Non-pigmented ciliary epithelial cell (primary cell): Measurements from ENCODE around the gene HACD2.

ENCODE experiments used
- DNase-seq: peaks from one replicate; pipeline ENCODE4 v3.0.0-alpha.2; 2010; ENCODE audit warnings: low read depth

The HACD2 gene

DNA sequence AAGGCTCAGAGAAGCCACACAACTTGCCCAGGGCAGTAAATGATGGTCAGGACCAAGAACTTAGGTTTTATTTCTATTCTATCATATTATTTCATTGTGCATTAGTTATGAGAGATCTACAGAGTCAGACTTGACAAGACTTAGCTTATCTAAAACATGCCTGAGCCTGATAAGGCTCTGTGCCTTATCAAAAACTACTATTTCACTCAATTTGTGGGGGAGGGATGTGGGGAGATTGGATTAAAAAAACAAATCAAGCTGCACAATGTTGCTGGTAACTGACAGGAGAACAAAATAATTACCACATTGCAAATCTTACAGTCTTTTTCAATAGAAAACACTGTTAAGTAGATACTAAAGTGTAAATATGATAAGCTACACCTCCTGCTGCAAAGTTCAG is 16.0 kb downstream of the HACD2 start:
- no peak for DNase-seq

DNA sequence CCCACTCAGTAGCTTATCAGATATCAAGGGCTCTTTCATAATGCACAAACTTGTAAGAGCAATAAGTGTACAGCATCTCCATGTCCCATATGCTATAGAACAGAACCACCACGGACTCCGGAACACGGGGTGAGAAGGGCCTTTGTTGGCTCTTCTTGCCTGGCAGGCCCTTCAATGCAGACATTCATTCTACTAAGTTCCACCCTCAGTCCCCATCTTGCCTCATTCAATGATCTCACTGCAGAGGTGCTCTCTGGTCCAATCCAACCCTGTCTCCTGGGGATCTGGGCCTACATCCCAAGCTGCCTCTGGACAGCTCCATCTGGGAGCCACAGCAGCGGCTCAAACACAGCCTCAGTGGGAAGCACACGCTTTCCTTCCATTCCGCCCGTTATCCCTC is 16.8 kb downstream of the HACD2 start:
- DNase-seq, result no peak

DNA sequence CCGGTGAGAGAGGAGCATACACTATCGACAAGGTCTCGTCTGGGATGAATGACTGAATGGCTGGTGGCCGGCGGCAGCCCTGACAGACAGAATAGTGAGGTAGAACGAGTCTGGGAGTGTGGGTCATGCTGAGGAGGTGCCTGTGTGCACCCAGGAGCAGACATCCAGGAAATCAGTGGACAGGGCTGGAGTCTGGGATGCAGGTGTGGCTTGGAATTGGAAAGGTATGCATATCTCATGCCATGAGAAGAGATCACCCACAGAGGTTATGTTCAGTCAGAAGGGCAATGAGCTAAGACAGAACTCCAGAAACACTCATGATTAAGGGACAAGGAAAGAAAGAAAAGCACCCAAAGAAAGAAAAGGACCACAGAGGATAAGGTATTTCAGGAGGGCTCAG is 20.8 kb downstream of the HACD2 start:
- DNase-seq, result no peak

DNA sequence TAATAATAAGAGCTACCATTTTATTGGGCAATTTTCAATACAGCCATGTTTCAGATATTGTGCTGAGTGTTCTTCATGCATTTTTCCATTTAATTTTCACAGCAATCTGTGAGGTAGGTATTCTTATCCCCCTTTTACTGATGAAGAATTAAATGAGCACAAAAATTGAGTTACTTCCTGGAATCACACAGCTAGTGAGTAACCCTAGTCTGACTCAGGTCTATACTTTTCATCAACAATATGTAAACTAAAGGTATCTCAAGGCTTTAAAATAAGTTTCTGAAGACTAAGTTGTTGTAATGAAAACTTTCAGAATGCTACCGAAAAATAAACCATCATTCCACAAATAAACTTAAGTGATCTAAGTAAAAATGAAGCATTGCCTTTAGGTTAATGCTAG is 22.3 kb downstream of the HACD2 start:
- DNase-seq, result no peak

DNA sequence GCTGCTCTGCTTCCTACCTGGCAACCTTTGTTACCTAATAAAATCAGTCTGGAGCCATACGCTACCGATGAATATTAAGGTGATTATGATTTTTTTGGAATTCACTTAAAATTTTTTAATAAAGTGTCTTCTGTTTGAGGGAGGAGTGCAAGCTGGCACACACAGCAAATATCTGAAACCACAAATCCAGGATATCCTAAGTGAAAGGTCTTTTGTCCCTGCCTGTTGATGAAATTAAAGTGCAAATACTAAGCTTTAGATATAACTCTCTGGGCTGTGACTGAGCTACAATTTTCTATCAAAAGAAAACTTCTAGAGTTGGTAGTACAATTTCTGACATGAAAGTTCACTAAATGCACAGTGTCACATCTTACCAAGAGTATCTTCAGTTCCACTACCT is 23.7 kb downstream of the HACD2 start:
- DNase-seq, result no peak

DNA sequence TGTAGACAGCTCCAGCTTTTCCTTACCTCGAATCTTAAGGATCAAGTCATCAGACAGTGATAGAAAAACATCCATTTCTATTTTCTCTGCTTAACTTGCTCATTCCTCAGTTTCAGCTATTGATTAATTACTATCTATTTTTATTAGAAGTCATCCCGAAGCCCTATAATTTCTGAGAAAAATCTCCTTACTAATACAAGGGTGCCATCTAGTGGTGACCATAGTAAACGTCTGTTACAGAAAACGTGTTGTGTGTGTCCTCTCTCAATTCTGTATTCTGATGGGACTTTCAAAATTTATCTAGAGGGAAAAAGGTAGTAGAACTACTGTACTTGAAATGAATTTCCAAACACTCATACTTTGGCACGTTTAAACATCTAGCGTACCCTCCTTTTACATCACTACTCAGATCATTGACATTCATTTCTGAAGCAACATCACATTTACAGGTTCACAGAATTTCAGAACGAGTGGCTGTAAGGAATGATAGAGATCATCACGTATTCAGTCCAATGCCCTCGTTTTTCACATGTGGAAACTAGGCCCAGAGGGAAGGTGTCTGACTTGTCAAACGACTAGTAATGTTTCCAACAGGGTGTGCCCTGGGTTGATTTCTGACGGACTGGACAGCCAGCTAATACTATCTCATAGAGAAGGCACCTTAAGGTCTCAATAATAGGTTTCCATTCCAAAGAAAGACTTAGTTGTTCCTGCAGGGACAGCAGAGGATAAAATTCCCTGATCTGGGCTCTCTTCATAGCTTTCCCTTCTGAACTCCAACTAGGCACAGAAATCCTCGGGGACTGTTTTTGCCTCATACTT is 25.6 kb downstream of the HACD2 start:
- peak; percentile 23 for DNase-seq

DNA sequence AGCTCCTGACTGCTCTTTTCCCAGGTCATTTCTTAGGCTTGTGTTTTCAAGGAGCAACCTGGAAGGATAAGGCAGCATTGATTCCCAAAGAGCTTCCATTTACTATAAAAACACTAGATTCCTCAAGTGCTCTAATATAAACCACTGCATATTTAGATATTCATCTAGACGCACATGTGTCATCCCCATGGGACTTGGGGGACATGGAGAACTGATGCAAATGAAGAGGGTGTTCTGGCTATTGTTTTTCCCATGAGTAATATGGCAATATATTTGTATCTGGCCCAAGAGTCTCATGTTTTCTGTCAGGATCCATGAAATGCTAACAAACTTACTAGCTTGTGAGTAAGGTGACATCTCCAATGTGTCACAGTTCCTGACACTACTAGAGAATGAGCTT is 31.3 kb downstream of the HACD2 start:
- no peak for DNase-seq

DNA sequence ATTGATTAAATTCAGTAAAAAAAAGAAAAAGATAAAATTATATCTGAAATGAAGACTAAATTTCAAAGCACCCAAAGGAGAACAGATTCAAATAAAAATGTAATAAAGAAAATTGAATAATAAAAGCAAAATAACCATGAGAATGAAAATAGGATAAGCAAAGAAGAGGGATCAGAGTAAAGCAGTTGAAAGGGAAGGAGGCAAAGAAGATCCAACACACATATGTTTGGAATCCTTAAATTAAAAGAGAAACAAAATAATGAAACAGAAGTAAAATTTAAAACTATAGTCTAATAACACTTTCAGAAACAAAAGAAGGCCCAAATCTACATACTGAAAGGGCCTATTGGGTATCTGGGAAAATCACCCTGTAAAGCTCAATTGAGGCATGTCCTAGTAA is 32.1 kb downstream of the HACD2 start:
- DNase-seq, result no peak

DNA sequence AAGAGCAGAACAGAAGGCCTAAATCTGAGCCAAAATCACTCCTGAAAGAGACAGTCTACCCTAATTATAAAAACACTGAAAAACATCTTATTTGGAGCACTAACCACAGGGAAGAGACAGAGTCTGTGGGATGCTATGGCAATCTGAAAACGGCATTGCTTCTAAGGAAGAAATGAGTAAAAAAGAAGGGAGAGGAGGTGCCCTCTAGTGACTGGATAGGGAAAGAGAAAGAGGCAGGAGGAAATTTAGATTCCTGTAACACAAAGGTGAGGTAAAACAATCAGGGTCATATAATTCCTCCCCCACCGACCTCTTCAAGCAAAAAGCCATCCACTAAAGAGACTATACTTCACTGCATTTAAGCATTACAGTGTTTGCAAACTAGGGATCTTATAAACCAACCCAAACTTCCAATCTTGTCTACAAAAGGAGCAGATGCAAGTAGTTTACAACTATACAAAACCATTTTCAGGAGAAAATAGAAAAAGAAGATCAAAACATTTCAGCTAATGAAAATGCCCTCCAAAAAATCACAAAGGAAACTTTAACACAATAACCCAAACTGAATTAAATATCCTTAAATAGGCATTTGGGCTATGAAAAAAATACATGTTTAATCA is 32.6 kb downstream of the HACD2 start:
- DNase-seq, result no peak

DNA sequence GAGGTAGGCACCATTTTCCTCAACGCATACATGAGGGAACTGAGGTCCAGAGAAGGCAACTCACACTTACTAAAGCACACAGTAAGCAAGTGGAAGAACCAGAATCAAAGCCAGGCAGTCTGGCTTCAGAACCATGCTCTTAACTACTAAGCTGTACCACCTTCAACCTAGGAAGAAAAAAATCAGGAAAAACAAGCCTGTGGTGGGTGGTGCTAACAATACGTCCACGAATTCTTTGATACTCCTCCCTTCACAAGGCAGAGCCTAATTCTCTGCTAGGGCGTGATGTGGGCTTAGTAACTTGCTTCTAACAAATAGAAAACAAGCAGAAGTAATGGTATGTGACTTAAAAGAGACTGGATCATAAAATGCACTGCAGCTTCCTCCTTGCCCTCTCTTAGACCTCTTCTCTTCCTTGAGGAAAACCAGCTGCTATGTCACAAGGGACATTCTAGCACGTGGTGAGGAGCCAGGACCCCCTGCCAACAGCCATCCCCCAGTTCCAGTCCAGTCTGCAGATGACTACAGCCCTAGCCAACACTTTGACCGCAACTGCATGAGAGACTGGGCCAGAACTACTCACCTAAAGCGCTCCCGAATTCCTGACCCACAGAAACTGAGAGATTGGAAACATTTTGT is 36.9 kb downstream of the HACD2 start:
- no peak for DNase-seq

DNA sequence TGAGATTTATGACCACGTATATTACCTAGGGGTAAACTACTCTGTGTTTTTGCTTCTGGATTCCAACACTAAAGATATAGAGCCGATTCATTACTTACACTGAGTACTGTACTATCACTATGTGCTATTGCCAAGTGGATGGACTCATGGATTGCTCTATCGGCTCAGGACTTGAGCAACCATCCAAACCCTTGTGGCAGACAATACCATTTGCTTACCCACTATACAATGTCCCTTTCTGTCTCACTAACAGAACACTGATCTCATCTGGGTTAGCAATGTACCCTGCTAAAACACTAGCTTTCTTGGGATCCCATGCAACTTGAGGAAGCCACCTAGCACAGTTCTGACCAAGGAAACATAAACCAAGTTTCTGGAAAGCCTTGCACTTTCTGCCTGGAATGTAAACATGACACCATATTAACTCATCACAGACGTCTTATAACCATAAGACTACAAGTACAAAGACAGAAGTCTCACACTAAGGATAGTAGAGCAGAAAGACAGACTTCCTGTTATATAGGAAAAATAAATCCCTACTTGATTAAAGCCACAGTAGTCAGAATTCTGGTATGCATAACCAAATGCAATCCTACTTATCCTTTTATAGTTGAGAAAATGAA is 38.6 kb downstream of the HACD2 start:
- peak; percentile 52 for DNase-seq

DNA sequence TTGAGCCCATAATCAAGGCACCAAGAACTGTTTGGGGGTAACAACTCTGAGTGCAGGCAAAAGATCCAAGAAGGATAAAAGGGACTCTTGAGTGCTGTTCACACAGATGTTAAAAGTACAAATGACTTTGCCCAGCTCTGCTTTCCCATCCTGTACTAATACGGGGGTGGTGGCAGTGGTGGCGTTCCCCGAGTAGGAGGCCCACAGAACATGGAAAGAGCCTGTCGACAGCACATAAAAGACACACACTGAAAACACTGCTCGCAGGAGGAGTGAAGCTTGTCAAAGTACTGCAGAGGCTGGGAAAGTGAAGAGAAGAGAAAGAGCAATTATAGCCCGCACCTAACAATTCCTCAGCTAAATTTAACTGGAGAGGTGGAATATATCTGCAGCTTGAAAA is 40.9 kb downstream of the HACD2 start:
- no peak for DNase-seq

DNA sequence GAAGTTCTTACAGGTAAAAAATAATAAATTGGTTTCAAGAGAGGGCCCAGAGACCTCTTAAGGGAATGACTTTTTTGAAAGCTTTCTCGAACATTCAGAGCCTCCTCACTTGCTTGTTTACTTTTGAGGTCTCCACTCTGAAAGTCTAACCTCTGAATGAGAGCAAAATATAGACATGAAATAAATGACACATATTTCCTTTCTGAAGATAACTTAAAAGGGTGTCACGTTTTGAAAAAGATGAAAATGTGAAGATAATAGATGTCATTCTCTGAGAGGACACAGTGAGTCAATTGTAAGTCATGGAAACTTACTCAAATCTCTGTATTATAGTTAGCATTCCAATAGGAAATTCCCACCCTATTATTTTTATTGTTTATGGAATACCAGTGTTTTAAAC is 44.6 kb downstream of the HACD2 start:
- DNase-seq, result no peak

DNA sequence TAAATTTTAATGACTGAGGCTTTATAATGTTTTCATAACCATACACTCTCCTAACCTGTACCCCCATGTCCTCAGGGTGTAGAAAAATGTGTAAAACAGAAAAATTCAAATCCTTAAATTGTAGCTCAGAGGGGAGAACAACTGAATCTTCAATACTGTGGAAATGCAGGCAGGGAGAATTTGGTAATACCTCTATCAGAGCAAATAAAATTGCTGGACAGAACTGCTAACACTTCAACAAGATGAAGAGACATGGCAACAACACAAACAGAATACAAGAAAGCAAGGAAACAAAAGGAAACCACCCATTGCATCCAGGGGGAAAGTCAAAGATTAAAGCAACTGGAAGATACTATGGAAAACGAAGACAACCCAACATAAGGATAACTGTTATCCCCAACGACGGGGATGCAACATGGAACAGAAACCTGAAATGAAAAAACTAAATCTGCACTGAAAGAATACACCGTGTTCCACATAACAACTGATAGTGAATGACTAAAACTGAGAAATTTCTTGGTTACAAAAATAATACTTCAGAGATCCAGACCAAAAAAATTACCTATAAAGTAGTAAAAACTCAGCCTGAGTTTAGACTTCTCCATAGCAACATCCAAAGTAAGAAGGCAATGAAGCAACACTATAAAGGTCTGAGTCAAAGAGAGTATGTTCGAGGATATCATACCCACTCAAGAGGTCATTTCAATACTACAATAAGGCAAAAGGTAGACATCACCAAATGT is 48.5 kb downstream of the HACD2 start:
- DNase-seq, result no peak

DNA sequence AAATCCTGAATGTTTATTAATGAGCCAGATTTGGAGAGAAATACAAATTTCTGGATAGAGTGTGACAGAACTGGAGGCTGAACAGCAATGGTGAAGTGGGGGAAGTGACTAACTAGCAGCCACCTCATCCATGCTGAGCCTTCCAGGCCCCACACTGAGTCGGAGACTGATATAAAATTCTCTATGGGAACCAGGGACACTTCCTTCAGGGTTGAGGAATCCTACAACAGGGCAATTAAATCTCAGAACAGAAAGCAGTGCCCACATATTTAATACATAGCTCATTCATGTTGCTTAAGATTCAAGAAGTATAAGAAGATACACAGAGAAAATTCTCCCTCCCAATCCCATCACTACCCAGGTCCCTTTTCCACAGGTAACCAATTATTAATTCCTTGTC is 49.3 kb downstream of the HACD2 start:
- DNase-seq, result no peak

DNA sequence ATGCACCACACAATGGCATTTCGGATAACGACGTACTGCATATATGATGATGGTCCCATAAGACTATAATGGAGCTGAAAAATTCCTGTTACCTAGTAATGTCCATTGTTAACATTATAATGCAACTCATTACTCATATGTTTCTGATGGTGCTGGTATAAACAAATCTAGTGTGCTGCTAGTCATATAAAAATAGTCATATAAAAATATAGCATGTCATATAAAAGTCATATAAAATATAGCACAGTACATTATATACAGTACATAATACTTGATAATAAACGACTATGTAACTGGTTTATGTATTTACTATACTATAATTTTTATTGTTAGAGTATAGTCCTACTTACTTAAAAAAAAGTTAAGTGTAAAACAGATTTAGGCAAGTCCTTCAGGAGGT is 50.6 kb downstream of the HACD2 start:
- no peak for DNase-seq

DNA sequence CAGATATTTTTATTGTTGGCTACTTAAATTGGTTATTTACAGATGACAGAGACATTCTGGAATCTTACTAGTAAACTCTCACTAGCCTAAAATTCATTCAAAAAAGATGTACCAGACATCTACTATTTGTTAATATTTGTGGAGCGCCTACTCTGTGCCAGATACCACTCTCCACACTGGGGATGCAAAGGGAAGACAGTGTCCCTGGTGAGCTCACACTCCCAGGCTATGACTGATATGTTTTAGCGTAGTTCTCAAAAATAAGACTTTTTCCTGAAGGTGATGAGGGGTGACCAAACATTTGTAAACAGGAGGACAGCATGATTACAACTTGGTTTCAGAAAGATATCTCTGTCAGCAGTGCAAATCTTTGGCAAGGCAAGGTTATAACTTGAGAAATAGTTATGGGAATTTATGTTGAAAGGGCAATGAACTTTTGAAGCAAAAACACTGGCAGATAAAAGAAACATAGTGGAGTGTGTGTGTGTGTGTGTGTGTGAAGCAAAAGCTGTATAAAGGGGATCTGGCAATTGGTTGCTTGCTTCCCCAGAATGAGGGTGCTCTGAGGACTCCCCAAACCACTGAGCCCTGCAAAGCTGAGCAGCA is 51.2 kb downstream of the HACD2 start:
- no peak for DNase-seq

DNA sequence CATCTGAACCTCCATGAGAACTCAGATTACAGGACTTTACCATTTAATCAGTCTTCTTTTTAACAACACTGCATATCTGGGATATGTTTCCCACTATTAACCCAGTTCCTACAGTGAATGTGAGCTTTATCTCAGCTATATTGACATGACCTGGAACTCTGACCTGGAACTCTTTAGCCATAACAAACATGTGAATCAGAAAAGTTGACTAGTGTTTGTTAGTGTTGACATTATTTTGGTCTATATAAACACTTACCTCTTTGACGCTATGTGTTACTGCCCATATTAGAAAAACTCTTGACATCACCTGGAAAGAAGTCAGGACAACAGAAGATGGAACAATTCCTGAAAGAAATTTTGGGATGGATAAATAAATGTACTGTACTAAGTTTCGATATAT is 56.7 kb downstream of the HACD2 start:
- no peak for DNase-seq

DNA sequence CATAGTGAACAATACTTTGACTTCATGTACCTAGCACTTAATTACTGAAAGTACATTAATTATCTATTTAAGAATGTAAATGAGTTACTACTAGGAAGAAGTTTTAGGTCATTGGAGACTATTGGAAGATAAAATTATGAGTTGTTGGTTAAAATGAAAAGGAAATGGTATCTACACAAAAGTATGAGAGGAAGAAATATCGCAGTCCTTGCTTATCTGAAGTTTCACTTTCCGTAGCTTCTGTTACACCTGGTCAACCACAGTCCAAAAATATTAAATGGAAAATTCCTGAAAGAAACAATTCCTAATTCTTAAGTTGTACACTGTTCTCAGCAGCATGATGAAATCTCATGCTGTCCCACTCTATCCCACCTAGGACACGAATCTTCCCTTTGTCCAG is 57.8 kb downstream of the HACD2 start:
- no peak for DNase-seq

DNA sequence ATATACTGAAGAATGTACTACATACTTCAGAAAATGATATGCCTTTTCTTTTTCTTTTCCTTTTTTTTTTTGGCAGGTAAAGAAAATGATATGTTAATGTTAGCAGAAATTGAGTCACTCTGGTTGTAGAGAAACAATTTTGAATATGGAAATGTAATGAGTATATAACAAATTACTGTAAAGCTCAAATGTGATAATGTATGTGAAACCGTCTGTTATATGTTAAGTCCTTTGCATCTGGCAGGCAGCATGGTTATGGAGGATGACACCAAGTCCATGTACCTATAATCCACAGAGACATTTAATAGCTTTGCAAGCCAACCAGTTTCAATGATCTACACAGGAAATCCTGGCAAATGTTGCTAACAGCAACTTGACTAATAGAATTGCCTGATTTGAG is 58.4 kb downstream of the HACD2 start:
- no peak for DNase-seq

DNA sequence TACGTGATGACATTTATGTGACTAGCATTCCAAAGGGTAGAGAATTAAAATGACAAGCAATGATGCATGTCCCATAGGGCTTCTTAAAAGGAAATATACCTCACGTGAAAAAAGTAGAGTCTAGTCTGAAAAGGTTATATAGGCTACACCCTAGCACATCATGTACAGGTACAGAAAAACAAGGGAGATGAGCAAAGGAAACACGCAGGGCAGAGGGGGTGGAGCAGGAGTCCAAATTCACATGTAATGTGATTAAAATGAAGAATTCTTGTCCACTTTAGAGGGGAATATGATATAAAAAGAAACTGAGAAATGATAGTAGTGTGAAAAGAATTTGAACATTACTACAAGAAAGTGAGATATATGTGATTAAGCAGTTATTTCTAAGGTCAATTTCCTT is 59.4 kb downstream of the HACD2 start:
- no peak for DNase-seq

DNA sequence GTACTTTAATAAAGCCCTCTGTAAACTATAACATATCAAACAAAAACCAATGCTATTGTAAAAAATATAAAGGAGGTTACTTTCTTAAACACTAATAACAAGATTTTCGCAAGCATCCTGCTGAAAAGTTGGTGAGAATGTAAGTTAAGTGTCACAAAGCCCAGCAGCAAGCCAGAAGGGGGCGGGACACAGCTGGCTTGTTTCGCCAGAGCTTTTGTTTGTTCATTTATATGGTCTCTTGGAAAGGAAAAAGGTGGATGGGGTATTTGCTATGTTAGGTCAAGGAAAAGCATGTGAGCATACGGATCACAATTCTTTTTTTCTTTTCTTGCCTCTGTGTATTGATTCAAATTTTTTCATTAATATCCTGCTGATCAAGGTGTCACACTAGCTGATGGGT is 59.9 kb downstream of the HACD2 start:
- no peak for DNase-seq
